ENCODE data around the gene AADACL3. TPM values are rescaled to one million over a fixed set of nuclear protein-coding genes. Genes with fewer than 3 reads are reported as not detected.

The AADACL3 gene
- total RNA-seq, 2 donors from 2014 or later: not detected

DNA sequence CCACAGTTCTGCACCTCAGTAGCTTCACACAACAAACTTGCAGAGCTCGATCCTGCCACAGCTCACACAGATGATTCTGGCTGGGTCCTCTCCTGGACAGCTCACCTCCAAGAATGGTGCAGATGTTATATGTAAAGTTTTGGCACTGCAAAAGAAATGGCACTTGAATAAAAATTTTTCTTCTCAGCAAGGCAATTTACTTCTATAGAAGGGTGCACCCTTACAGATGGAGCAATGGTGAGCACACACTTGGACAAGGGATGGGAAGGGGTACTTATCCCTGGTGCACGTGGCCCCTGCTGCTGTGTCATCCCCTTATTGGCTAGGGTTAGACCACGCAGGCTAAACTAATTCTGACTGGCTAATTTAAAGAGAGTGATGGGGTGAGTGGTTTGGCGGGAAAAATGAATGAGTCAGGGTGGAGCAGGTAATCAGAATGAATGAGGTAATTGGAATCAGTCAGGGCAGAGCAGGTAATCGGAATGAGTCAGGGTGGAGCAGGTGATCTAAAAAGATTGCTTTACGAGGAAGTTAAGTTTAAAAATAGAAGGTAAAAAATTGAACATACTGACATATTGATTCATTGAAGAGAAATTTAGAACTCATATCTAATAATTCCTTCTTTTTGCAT is 12.0 kb upstream of the AADACL3 start:
- no peak overlapping the region for H3K4me3 ChIP-seq

GRCh38 chr1:12706061-12706460 is 9.8 kb upstream of the AADACL3 start:
- Histone ChIP-seq H3K27ac (no peak overlapping the region), H3K4me3 (no peak overlapping the region), H3K9me3 (peaks cover 0 to 6% of the 10 kb centered on the region in 2 donors), H3K36me3 (no peaks in the 10 kb centered on the region), H3K27me3 (no peaks in the 10 kb centered on the region), H3K4me1 (no peaks in the 10 kb centered on the region)
- no peak for TF ChIP-seq CTCF (IDR thresholded peaks at IDR 0.05)
- no peak for DNase-seq (ENCODE audit: low spot score)

More for the DNA sequence above, 12.0 kb upstream of the AADACL3 start:
- peaks cover 0 to 6% of the 10 kb centered on the region in 2 donors for H3K9me3 ChIP-seq
- no peak for DNase-seq (ENCODE audit: low spot score)
- H3K27me3 ChIP-seq: no peaks in the 10 kb centered on the region
- no peaks in the 10 kb centered on the region for H3K36me3 ChIP-seq
- H3K4me1 ChIP-seq: no peaks in the 10 kb centered on the region
- H3K27ac ChIP-seq: no peak overlapping the region
- no peak for TF ChIP-seq CTCF (IDR thresholded peaks at IDR 0.05)

- Histone ChIP-seq H3K36me3 (no peaks in the 10 kb centered on the region), H3K4me1 (no peaks in the 10 kb centered on the region)
- no peak for TF ChIP-seq CTCF (IDR thresholded peaks at IDR 0.05)
These were observed 7.4 kb upstream of the AADACL3 start for GRCh38 chr1:12708396-12709090.

DNA sequence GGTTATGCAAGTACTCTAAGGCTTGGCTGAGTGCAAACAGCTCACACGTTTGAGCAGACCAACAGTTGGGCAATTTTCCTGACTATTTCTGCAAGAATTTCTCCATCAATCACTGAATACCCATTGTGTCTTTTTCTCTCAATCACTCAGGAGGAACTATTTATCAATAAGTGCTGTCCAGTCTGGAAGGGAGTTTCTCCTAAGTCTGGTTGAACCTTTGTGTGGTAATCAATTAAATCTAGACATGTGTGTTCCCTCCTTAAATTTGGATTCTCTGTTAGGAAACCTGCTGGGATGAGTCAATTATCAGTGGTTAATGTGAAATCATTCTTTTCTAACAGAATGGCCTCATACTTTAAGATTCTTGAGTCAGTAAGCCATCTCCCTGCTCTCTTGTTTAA is 6.8 kb upstream of the AADACL3 start:
- Histone ChIP-seq H3K4me1 (no peaks in the 10 kb centered on the region), H3K4me3 (no peak overlapping the region), H3K36me3 (no peaks in the 10 kb centered on the region), H3K27ac (no peak overlapping the region), H3K9me3 (no peaks in the 10 kb centered on the region), H3K27me3 (no peaks in the 10 kb centered on the region)
- no peak for TF ChIP-seq CTCF (IDR thresholded peaks at IDR 0.05)
- no peak for DNase-seq (ENCODE audit: low spot score)

More at GRCh38 chr1:12708396-12709090, 7.4 kb upstream of the AADACL3 start:
- H3K27ac ChIP-seq: no peak overlapping the region
- H3K4me3 ChIP-seq: no peak overlapping the region
- no peaks in the 10 kb centered on the region for H3K27me3 ChIP-seq
- no peak for DNase-seq (ENCODE audit: low spot score)
- peaks cover 0 to 5% of the 10 kb centered on the region in 2 donors for H3K9me3 ChIP-seq

GRCh38 chr1:12709696-12710095 is 6.2 kb upstream of the AADACL3 start:
- Histone ChIP-seq H3K9me3 (no peaks in the 10 kb centered on the region), H3K27me3 (no peaks in the 10 kb centered on the region), H3K27ac (no peak overlapping the region), H3K4me3 (no peak overlapping the region), H3K36me3 (no peaks in the 10 kb centered on the region), H3K4me1 (no peaks in the 10 kb centered on the region)
- TF ChIP-seq CTCF (IDR thresholded peaks at IDR 0.05): no peak
- no peak for DNase-seq (ENCODE audit: low spot score)
